GM19023 (cell line): ENCODE data around the gene RNF39.
"Not testable (repeated sequence)": the region's sequence is repeated elsewhere in the genome, so short reads cannot be mapped to it uniquely, and the experiment has no call there.

ENCODE experiments used
- ATAC-seq: cut with Tn5 transposase; IDR thresholded peaks from one replicate; pipeline ENCODE4 v1.9.1; 2021; ENCODE audit warnings: mild to moderate bottlenecking, moderate library complexity; ENCODE audit not compliant: unreplicated experiment

Gene RNF39, protein sequence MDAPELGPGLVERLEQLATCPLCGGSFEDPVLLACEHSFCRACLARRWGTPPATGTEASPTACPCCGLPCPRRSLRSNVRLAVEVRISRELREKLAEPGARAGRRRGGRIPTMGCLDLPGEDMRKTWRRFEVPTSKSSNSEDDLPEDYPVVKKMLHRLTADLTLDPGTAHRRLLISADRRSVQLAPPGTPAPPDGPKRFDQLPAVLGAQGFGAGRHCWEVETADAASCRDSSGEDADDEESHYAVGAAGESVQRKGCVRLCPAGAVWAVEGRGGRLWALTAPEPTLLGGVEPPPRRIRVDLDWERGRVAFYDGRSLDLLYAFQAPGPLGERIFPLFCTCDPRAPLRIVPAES

DNA sequence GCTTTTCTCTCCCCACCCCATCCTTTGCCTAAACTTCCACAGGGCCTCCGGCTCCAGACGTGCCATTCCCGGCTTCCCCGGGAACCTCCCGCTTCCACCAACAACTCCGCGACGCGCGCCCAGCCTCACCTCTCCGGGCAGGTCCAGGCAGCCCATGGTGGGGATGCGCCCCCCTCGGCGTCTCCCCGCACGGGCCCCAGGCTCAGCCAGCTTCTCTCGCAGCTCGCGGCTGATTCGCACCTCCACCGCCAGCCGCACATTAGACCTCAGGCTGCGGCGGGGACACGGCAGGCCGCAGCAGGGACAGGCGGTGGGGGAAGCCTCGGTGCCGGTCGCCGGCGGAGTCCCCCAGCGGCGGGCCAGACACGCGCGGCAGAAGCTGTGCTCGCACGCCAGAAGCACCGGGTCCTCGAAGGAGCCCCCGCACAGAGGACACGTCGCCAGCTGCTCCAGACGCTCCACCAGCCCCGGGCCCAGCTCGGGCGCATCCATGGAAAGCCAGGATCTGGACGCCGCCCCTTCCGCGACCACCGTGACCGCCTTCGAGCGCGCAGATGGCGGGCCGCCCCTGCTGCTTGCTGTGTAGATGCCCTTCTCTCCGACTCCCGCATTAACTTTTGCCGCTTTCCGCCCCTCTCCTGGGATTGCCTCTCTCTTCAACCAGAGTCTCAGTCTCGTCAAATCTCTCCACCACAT, at the start of gene RNF39:
TSS of gene RNF39 (minus strand) at position 676 of the 696 bp plus-strand sequence. CDS start at position 492, 184 bp downstream.
- no peak for ATAC-seq

DNA sequence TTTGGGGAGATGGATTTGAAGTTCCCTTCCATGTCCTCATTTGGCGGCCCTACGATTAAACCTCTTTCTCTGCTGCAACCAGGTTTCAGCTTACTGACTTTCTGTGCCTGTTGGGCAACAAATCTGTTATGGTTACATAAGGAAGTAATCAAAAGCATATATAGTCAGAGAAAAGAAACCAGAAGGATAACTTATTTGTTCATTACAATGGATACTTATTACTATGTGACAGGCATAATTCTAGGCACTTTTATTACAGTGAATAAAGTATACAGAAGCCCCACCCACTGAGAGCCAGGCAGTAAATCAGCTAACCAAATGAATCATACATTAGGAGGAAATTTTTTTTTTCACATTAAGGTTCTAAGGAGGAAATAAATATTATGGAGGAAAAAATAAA, 46.9 kb upstream of the RNF39 start:
- no peak for ATAC-seq

DNA sequence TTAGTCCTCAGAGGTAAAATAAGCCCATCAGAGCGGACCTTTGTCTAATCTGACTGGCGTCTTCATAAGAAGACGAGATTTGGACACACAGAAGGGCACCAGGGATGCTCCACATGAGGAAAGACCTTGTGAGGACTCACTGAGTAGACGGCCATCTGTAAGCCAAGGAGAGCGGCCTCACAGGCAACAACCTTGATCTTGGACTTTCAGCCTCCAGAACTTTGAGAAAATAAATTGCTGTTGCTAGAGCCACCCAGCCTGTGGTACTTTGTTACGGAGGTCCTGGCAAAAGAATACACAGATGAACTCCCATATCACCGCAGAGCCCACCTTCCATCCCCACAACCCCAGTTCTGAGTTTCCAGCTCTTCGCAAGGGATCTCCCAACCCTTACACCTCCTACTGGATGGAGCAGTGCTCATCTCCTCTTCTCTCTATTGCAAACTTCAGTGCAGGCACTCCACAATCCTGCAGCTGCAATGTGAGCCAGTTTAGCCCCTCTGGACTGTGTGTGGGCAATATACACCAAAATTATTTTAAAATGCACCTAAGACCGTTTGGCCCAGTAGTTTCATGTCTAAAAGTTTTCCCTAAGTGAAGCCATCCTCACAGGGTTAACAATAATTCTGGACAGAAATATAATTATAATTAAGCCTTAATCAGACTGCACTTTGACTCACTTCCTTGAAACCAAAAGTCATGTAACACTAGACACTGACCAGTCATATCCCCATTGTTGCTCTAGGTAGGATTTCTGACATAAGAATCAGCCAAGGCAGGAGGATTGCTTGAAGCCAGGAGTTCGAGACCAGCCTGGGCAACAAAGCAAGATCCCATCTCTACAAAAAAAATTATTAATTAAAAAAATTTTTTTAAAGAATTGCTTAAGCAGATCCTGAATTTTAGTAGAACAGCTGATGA, 46.1 kb upstream of the RNF39 start:
- ATAC-seq = no peak

DNA sequence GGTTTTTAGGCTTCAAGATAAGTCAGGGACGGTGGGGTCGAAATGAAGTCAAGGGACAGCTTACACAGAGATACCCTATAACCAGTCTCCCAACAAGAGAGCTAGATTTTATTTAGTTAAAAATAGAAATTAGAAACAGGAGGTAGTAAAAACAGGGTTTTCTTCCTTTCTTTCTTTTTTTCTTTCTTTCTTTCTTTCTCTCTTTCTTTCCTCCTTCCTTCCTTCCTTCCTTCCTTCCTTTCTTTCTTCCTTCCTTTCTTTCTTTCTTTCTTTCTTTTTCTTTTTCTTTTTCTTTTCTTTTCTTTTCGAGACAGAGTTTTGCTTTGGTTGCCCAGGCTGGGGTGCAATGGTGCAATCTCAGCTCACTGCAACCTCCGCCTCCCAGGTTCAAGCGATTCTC, 43.1 kb upstream of the RNF39 start:
- not testable (repeated sequence) for ATAC-seq

DNA sequence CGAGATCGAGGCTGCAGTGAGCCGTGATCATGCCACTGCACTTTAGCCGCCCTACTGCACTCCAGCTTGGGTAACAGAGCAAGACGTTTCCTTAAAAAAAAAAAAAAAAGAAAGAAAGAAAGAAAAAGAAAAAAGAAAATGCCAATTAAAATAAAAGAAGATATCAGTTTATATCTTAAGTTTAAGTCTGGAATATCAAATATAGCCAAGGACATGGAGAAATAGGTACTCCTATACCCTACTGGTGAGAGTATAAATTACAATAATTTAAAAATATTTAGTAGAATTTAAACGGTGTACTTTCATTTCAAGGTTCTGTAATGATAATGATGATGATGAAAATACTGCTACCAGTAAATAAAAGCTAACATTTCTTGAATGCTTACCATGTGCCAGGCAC, 41.2 kb upstream of the RNF39 start:
- ATAC-seq = no peak

DNA sequence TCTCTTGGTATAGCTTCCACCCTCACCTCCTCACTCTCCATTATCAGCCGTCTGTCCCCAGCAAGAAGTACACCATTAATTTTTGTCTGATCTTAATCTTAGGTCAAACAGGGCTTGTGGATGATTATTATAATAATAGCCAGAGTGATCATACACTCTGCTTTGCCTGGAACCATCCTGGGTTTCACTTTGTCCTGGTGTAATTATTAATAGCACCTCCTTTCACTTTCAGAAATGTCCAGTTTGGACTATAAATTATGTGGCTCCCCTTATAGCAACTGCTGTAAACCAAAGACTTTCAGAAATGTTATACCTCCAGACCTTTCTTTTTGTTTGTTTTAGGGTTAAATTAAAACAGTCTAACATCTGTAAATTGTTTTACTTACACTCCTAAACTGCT, 38.3 kb upstream of the RNF39 start:
- no peak for ATAC-seq

DNA sequence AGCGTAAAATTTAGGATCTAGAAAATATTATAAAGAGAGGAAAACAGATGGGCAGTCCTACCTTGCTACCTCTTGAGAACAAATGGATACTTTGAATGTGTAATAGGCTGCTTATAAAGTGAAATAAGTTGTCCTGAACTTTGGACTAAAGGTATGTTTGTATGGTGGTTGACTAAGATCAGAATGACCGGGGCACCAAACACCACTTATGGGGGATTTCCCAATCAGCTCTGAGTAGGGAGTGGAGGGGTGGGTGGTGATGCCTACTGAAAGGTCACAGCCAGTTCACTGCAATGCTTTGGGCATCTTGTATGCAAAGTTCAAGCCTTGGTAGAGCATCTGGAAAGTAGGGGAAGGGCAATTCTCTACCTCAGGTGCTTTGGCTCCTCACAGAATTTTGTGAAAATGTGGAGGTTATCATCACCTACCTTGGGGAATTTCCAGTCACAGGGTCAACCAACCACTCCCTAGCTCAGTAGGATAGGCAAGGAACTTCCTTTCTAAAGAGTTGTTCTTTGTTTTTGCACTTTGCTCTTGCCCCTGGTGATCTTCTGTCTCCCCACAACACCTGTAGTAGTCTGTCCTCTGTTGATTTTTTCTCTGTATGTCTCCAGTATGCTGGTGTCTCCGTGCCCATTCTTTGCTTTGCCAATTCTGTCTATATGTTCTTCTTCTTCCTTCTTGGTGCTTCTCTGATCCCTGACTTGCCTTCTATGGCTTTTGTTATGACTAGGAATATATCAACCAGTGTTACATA, 37.6 kb upstream of the RNF39 start, which contains the start of gene TRIM31:
TSS of gene TRIM31 (minus strand) at position 88 of the 757 bp plus-strand sequence. CDS start 285 bp downstream, outside the sequence.
- ATAC-seq = peak; percentile 87

DNA sequence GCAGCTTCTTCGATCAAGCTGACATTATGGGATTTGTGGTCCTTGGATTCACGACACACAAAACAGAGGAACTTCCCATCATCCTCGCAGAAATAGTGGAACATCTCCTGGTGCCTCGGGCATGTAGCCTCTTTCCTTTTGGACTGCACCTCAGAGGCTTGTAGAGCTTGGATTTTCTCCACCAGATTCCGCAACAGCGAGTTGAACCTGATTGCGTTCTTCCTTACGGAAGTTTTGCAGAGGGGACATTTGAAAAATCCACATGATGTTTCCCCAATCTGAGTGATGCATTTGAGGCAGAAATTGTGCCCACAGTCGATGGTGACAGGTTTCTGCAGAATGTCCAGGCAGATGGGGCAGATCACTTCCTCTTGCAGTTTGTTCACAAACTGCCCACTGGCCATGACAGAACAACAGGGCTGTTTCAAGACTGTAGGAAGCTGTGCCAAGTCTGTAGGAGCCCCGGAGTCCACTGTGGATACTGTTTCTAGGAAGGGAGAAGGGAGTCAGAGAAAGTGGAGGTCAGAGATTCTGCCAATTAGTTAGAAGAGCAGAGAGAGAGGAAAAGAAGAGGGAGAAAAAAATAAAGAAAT, 36.9 kb upstream of the RNF39 start:
- ATAC-seq = no peak

DNA sequence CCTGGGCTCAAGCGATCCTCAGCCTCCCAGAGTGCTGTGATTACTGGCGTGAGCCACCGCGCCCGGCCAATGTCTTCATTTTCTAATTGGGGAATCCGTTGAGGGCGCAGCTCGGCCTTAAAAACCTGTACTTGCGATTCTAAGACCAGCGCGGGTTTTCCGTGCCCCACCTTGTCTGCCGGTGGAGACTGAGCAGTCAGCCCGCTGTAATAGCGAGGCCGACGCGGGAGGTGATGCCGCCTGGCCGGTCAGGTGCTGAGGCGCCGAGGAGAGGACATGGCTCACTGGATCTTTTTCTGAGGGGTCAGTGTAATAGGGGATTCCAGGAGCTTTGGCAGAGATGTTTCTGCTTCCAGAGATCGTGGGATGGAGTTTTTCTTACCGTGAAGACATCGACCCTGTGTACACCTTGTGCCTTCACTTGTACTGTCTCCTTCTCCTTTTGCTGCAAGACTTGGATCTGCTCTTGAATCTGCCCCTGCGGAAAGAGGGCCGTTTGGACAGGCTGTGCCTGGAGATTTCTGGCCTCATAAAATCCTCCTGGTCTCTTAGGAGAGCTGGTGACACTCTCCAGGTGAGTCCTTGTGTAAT, 35.8 kb upstream of the RNF39 start:
- no peak for ATAC-seq

DNA sequence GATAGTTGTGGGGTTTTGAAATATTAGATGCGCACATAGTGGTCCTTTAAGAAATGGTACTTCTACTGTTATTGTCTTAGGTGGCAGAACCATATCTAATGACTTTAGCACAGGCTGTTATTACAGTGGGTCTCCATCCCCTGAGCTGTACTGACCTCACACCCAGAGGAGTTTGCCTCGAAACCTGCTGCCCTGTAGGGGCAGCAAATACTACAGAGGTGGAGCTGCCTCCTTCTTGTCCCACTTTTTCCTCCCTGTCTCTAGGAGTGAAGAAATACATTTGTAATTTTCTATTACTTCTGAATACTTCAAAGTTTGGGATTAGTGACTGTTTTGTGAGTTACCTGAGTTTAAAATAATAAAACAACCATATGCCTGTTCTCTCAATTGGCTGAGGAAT, 29.1 kb upstream of the RNF39 start:
- ATAC-seq = no peak

DNA sequence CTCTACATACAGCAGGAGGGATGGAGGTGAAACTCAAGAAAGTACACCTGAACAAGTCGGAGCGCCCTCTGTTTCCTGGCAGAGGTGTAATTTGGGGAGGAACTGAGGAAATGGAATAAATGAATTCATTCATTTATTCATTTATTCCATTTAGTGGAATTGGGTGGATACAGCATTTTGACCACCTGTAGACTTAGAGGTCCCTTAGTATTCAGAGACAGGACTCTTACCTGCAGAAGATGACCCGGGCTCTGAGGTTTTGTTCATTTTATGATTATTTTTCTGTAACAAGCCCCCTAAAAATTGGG, 28.3 kb upstream of the RNF39 start:
- ATAC-seq = no peak

DNA sequence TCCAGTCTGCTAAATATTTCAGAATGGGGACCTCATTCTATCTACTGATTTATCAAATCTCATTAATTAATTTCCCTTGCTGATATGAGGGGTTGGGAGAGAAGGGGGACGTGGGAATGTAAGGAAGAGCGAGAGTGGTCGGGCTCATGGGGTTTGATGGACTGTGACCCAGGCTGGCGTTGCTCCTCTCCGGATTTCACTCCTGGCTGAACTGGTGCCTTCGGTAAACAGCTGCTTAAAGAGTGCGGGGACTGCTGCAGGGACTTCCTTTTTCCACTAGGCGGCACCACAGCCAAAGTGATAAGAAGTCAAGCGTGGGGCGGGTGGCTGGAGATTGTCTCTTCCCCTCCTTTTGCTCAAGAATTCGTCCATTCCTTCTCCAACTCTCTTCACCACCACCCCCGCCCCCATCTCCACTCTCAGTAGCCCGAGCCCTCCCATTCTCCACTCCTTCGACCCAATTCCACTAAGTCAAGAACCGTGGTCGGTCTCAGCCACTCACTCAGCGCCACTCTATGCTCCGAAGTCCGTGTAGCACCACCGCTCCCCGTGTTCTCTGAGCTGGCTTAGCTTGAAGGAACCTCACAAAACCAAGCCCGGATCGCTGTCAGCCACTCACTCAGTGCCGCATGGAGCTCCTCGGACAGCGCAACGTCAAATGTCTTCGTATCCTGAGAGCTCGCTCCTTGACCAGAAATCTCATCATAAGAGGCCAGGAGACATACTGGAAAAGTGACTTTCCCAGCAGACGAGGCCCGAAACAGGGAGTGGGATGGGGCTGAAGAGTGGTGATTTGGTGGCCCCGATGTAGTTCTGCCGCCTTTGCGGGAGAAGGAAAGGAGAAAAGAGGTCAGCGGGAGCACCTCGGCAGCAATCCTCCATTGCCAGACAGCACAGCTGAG, 27.7 kb upstream of the RNF39 start:
- ATAC-seq = peak; percentile 65

DNA sequence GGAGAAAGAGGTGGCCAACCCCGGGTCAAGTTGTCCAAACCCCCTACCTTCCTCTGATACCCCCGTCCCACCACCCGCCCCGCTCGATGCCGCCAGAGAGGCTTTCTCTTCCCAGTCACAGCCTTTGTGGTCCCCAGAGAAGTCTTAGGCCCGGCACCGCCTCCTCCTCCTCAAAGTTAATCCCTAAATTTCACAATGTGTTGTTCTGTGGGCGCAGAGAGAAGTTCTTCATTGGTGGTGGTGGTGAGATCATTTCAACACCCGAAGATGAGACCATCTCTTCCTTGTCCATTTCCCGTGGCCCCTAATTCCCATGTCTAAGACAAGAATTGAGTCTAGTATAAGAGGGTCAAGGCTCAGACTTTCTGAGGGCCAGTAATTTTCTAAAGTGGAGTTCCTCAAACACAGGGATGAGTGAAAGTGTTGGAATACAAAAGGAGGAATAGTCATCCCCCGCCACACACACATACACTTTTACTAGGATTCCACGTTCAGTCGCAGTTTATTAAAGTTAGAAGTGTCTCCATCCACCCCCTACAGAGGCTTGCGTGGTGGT, 26.9 kb upstream of the RNF39 start:
- ATAC-seq = no peak

DNA sequence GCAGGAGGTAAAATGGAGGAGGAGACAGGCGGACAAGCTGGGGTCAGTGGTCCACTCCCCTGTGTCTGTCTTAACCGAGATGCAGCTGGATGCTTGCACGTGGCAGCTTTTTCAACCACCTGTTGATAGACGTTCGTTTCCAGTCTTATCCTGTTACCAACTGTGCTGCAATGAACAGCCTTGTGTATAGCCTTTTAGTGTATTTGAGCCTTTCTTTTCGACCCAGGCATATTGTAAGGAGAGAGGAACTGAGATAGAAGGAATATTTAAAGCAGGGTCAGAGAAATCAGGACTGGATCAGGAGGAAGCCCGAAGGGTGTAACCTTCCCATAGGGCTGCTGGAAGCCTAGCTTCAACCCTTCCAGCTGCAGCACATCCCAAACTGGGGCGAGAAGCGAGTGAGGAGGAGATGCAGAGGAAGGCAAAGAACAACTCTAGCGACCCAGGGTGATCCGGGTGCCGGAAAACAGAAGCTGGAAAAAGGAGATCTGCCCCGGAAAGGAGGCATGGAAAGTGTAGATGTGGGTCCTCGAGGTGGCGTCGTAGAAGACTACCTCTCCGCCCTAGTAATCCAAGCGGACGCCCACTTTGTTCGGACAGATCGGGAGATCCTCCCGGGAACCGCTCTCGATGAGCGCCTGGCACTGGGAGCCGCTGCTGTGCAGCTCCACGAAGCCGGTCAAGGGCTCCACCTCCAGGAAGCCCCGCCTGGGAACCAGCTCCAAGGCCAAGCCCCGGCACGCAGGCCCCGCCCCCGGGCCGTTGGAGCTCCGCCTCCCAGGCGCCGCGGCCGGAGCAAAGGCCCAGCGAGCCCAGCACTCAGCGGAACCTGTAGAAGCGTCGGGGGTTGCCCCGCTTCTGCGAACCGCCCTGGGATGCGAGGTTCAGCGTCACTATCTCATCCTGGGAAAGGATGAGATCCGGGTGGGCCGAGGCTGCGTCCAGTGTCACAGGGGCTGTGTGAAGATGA, 26.2 kb upstream of the RNF39 start:
- ATAC-seq = peak; percentile 47

DNA sequence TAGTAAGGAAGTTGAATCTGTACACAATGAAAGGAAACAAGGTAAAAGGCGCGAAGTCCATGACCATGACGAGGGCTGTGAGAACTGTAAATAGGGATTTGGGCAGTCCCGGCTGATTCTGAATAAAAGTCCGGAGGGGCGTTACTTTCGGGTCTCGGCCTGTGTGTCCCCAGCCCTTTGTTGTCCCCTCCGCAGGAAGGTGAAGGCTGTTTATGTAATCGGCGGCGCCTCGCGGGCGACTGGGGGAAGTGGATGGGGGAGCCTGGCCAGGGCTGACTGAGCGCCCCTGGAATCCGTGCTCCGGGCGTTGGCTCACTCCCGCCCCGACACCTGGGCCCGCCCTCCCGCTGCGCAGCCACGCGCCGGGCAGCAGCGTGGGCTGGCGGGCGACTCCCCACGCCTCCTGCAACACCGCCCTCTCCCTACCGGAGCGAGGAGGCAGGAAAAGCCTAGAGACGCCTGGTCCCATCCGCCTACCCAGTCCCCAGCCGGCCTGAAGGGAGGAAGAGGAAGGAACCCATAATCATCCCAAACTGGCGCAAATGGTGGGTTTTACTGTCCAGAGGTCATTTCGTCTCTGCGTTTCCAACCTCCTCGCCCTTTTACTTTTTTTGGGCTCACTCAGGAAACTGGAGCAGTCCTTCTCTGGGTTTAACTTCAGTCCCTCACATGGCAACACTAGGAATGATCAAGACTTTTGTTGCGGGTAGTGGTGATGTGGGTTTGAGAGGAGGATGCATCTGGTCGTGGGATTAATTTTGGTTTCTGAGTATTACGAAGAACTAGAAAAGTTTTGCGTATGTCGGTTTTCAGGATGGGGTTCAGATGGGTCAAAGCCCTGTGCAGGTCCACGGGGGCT, 25.2 kb upstream of the RNF39 start:
- ATAC-seq = no peak

DNA sequence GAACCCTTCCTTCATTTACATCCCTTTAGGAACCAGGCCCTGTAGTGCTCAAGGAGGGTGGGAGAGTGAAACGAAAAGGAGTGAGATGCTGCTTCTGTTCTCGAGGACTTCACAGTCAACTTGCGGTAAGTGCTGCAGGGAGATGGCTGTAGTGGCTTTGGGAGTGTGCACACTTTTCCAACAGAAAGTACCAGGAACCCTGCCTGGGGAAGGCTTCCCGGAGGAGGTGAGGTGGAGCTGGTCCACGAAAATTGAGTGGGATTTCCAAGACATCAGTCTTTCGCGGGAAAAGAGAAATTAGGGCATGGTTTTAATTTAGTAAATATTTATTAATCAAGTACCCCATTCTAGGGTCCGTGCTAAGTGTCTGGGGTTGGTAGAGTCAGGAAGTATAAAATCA, 24.6 kb upstream of the RNF39 start:
- ATAC-seq = no peak
